ENCODE measurements around the gene HPS3. TPM values are rescaled to one million over a fixed set of nuclear protein-coding genes. Genes with fewer than 3 reads are reported as not detected.

The HPS3 gene
- total RNA-seq, 1 experiment from 2014 or later = 26.7 TPM

GRCh38 chr3:149119466-149119865 is 10.0 kb upstream of the HPS3 start:
- DNase-seq (ENCODE audit: low read depth) = no peak

GRCh38 chr3:149120051-149120972 is 9.1 kb upstream of the HPS3 start:
- DNase-seq (ENCODE audit: low read depth) = peak; percentile 60

DNA sequence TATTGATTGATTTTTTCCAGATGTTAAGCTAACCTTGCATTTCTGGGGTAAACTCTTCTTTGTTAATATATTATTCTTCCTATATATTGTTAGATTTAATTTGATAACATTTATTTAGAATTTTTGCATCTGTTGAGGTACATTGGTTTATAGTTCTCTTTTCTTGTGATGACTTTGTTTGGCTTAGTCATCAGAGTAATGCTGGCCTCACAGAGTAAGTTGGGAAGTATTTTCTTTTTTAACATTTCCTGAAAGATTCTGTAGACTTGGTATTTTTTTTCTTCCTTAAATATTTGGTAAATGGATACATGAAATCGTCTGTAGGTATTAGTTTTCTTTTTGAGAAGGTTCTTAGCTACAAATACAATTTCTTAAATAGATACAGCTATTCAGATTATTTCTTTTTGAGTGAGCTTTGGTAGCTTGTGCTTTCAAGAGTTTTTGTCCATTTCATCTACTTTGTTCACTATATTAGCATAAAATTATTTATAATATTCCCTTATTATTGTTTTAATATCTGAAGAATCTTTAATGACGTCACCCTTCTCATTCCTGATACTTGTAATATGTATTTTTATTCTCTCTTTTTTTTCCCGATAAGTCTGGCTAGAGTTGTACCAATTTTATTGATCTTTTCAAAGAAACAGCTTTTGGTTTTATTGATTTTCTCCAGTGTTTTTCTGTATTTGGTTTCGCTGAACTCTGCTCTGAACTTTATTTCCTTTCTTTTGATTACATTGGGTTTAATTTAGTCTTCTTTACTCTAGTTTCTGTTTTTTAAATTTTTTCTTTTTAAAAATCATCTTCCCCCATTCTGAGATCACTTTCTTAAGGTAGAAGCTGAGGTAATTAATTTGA is 6.5 kb upstream of the HPS3 start:
- no peak for DNase-seq (ENCODE audit: low read depth)

DNA sequence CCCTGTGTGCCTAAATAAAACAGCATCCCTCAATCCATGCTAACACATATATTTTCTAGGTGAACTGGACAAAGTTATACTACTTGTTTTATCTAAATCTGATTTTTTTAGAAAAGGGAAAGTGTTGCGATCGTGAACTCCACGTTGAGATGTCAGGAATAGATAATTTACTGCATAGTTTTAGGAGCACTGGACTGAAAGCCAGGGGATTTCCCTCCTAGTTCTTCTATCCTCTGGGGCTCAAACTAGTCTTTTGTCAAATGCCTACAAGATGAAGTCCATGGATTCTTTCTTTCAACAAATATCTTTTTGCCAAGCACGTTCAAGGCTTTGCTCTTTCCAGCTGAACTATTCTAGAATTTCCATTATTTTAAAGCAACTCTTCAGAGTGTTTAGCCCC is 617 bp upstream of the HPS3 start:
- DNase-seq (ENCODE audit: low read depth) = no peak

- DNase-seq (ENCODE audit: low read depth) = no peak
Observed at GRCh38 chr3:149131589-149131988, 2.2 kb downstream of the HPS3 start.

- no peak for DNase-seq (ENCODE audit: low read depth)
Observed at GRCh38 chr3:149134575-149134974, 5.1 kb downstream of the HPS3 start.

- DNase-seq (ENCODE audit: low read depth) = no peak
Observed at GRCh38 chr3:149142682-149143081, 13.2 kb downstream of the HPS3 start.

DNA sequence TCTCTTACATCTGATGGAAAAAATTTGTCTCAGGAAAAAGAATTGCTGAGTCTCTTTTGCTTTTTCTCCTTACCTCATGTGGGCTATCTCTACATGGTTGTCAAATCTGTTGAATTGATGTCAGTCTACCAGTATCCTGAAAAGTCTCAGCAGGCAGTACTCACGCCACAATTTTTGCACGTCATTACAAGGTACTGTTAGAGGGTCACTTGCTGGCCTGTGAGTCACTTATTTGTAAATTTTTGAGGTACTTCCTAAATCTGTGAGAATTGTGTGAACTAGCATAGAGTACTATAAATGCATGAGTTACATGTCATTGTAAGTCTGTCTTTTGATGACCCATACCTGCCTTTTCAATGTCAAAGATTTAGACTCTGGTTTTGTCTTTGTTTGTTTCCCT is 15.9 kb downstream of the HPS3 start:
- no peak for DNase-seq (ENCODE audit: low read depth)

- no peak for DNase-seq (ENCODE audit: low read depth)
Observed at GRCh38 chr3:149145974-149146373, 16.5 kb downstream of the HPS3 start.

DNA sequence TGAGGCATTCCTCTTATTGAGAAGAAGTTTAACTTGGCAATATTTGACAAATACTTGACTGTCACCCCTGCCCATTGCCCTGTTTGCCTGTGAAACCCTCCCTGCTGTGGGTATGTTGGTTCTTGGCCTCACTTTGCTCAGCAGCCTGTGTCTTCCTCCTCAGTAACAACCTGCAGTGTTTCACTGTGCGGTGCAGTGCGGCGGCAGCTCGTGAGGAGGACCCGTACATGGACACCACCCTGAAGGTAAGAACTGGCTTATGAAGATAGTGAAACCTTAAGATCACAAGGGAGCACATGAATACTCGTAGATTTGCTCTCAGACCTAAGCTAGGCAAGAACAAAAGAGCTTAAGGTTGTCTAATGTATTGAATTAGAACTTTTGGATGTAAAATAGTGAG is 21.0 kb downstream of the HPS3 start:
- no peak for DNase-seq (ENCODE audit: low read depth)

DNA sequence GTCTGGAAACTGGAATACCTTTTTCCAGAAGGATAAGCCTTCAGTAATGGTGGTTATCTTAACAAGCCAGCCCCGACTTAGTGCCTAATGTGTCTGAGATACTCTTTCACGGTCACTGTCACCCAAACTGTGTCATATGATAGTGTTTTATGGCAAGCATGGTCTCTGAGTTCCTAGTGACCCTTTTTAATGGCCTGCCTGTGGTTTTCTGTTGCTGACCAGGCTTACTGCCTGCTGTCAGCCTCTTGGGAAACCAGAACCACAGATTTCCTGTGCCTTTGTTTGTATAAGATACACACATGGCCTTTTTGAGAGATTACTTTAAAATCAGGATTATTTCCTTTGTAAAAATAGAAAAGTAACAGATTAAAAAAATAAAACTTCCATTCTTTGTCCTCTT is 22.4 kb downstream of the HPS3 start:
- DNase-seq (ENCODE audit: low read depth) = peak; percentile 84

- peak; percentile 83 for DNase-seq (ENCODE audit: low read depth)
Observed at GRCh38 chr3:149152420-149152819, 23.0 kb downstream of the HPS3 start.

DNA sequence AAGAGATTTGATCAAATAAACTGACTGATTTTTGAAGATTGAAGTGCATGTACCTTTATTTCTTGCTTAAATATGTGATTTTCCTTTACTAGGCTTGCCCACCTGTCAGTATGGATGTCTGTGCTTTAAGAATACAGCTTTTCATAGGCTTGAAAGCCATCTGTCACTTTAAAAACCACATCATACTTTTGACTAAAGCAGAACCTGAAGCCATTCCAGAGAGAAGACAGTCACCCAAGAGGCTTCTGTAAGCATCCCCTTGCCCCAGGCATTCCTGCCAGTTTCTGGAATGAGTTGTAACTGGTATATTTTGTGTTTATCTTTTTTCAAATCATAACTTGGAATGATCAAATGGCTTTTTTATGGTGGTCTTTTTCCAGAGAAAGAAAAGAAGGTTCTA is 24.0 kb downstream of the HPS3 start:
- no peak for DNase-seq (ENCODE audit: low read depth)

- no peak for DNase-seq (ENCODE audit: low read depth)
Observed at GRCh38 chr3:149160754-149161300, 31.4 kb downstream of the HPS3 start.

DNA sequence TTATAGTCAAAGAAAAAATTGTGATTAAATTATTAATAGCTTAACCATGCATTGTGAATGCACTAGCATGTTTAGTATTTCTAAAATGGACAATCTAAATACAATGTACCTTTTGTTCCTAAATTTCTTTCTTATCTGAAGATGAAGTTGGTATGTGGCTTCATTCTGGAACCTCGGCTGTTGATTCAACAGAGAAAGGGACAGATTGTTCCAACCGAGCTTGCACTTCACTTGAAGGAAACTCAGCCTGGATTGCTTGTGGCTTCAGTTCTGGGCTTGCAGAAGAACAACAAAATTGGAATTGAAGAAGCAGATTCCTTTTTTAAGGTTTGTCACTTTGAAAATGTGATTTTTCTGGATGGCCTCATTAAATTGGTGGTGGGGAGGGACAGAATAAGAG is 32.6 kb downstream of the HPS3 start:
- DNase-seq (ENCODE audit: low read depth) = no peak

DNA sequence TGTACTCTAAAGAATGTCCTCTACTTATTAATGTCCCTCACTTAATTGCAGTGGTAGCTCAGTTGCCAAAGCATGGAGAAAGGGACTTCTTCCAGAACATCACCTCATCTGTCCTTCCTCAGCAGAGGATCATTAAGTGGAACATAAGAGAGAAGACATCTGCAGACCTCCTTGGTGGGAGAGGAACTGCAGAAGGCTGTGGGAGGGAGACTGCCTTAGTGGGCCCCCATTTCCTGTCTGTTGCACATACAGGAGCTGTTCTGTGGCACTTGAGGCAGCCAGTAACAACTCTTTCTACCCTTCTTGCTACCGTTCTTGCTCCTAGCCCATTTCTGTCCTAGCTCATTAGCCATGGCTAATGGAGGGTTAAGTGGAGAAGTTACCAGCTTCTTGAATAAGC is 33.6 kb downstream of the HPS3 start:
- no peak for DNase-seq (ENCODE audit: low read depth)

DNA sequence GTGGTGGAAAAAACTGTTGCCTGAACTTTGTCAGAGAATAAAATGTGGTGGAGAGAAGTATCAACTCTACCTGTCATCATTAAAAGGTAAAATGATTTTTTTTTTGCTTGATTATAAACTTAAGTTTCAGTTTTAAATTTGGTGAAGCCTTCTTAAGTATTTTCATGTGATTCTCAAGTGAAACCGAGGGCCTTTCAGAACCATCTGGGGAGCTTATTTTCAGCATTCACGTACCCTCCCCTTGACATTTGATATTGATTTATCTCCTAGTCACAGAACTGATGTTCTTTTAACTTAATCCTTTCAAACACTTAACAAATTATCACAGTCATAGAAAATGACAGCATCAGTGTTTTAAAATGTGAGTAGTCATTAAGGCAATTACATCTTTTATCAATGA is 38.5 kb downstream of the HPS3 start:
- DNase-seq (ENCODE audit: low read depth) = no peak

GRCh38 chr3:149170672-149171071 is 41.2 kb downstream of the HPS3 start:
- no peak for DNase-seq (ENCODE audit: low read depth)

DNA sequence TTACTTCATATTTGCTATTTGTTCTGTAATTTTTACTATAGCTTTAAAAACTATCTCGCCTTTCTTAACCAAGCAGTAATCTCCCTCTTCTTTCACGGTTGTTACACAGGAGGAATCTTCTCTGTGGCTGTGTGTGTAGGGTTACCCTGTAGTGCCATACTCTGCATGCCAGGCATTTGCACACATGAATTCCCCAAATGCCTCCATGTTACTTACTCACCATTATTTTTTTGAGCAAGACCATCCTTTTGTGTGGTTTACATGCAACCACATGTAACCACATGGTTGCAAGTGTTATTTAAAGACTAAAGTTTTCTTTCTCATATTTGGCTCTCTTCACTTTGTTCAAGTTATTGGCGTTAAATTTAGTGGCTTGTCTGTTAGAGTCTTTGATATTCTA is 45.5 kb downstream of the HPS3 start:
- DNase-seq (ENCODE audit: low read depth) = no peak

- DNase-seq (ENCODE audit: low read depth) = no peak
Observed at GRCh38 chr3:149177122-149177521, 47.7 kb downstream of the HPS3 start.

DNA sequence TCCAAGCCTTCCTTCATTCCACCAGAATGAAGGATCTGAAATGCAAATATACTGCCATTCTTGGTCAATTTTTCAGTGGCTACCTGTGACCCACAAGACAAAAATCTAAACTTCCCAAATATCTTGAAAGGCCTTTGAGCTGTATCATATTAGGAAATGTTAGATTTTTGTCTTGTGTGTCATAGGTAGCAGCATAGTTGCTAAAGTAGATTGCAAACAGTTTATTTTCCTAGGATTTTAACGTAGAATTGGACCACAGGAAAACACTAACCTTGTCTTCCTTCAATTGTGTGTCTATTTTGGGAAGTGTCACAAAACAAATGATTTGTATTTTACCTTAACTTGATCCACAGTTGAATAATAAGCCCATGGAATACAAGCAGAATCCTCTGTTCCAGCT is 49.8 kb downstream of the HPS3 start:
- DNase-seq (ENCODE audit: low read depth) = peak; percentile 66

- DNase-seq (ENCODE audit: low read depth) = peak; percentile 100
Observed at GRCh38 chr3:149180057-149180573, 50.7 kb downstream of the HPS3 start.
